Nephron (organoid): Measurements from ENCODE around the gene ZNF341.

Experiments
- H3K27ac Mint-ChIP-seq, 3 experiments: 2 replicates each; pipeline ENCODE4 v1.8.0; 2020; ENCODE audit warnings: mixed read lengths in 3 of 3, mild to moderate bottlenecking in 2 of 3, moderate library complexity in 1 of 3
- H3K27me3 Mint-ChIP-seq: 2 replicates; pipeline ENCODE4 v1.8.0; 2021; ENCODE audit warnings: low read depth, mild to moderate bottlenecking, moderate library complexity, mixed read lengths
- H3K36me3 Mint-ChIP-seq: 2 replicates; pipeline ENCODE4 v1.8.0; 2020; ENCODE audit warnings: low read depth, mixed read lengths
- H3K4me1 Mint-ChIP-seq: 2 replicates; pipeline ENCODE4 v1.8.0; 2020; ENCODE audit warnings: mixed read lengths
- H3K4me3 Mint-ChIP-seq, 3 experiments: 2 replicates each; pipeline ENCODE4 v1.8.0; 2020; ENCODE audit warnings: mild to moderate bottlenecking in 3 of 3, mixed read lengths in 3 of 3, moderate library complexity in 2 of 3
- H3K9me3 Mint-ChIP-seq: 2 replicates; pipeline ENCODE4 v1.8.0; 2020; ENCODE audit warnings: mixed read lengths
- CTCF ChIP-seq, 3 experiments: fragments of 200-600 bp; sonication (generic); IDR thresholded peaks; one replicate each; pipeline ENCODE4 v1.5.0; 2021; ENCODE audit warnings: antibody characterized with exemption in 3 of 3; ENCODE audit not compliant: unreplicated experiment in 3 of 3

ZNF341 gene

GRCh38 chr20:33810885-33811775, 79.3 kb downstream of the ZNF341 start, which contains the start of gene CHMP4B:
TSS of gene CHMP4B (plus strand) at chr20:33811348. CDS start at chr20:33811469, 121 bp downstream.
- peak within 1 kb of the TSS; percentile 90 to 98 (median 95) for H3K27ac Mint-ChIP-seq
- H3K36me3 Mint-ChIP-seq, result peaks cover 8% of the 10 kb centered on the region
- no peaks in the 10 kb centered on the region for H3K9me3 Mint-ChIP-seq
- H3K4me1 Mint-ChIP-seq, result peaks cover 22% of the 10 kb centered on the region
- peak within 1 kb of the TSS; percentile 94 to 99 (median 98) for H3K4me3 Mint-ChIP-seq
- no peak for TF ChIP-seq CTCF (IDR thresholded peaks at IDR 0.05; ENCODE audit: unreplicated experiment in 3 of 3)
- no peaks in the 10 kb centered on the region for H3K27me3 Mint-ChIP-seq

- Mint-ChIP-seq H3K9me3 (no peaks in the 10 kb centered on the region), H3K4me1 (peaks cover 22% of the 10 kb centered on the region), H3K27me3 (no peaks in the 10 kb centered on the region), H3K4me3 (peak overlapping the region; percentile 94 to 99 (median 98)), H3K36me3 (peaks cover 8% of the 10 kb centered on the region), H3K27ac (peak overlapping the region; percentile 90 to 98 (median 95))
- no peak for TF ChIP-seq CTCF (IDR thresholded peaks at IDR 0.05; ENCODE audit: unreplicated experiment in 3 of 3)
Measured at GRCh38 chr20:33811776-33812151, 80.0 kb downstream of the ZNF341 start.

- Mint-ChIP-seq H3K27me3 (no peaks in the 10 kb centered on the region), H3K27ac (peak overlapping the region; percentile 90 to 98 (median 95)), H3K4me1 (peaks cover 25% of the 10 kb centered on the region)
Measured at GRCh38 chr20:33812152-33812849, 80.5 kb downstream of the ZNF341 start.

GRCh38 chr20:33812908-33813462, 81.2 kb downstream of the ZNF341 start:
- Mint-ChIP-seq H3K27ac (peak overlapping the region; percentile 90 to 98 (median 95)), H3K27me3 (no peaks in the 10 kb centered on the region), H3K36me3 (peaks cover 8% of the 10 kb centered on the region), H3K9me3 (no peaks in the 10 kb centered on the region), H3K4me3 (peak overlapping the region; percentile 94 to 99 (median 98)), H3K4me1 (peaks cover 32% of the 10 kb centered on the region)
- no peak for TF ChIP-seq CTCF (IDR thresholded peaks at IDR 0.05; ENCODE audit: unreplicated experiment in 3 of 3)

More at GRCh38 chr20:33812152-33812849, 80.5 kb downstream of the ZNF341 start:
- Mint-ChIP-seq H3K36me3 (peaks cover 8% of the 10 kb centered on the region), H3K9me3 (no peaks in the 10 kb centered on the region), H3K4me3 (peak overlapping the region; percentile 94 to 99 (median 98))
- no peak for TF ChIP-seq CTCF (IDR thresholded peaks at IDR 0.05; ENCODE audit: unreplicated experiment in 3 of 3)

- H3K9me3 Mint-ChIP-seq, result no peaks in the 10 kb centered on the region
- H3K36me3 Mint-ChIP-seq, result peaks cover 8% of the 10 kb centered on the region
- H3K27me3 Mint-ChIP-seq, result no peaks in the 10 kb centered on the region
- H3K4me3 Mint-ChIP-seq, result peak overlapping the region; percentile 9 to 99 (median 94)
- H3K4me1 Mint-ChIP-seq, result peaks cover 40% of the 10 kb centered on the region
- no peak for TF ChIP-seq CTCF (IDR thresholded peaks at IDR 0.05; ENCODE audit: unreplicated experiment in 3 of 3)
- H3K27ac Mint-ChIP-seq, result peak overlapping the region in 2 of 3 experiments; percentile 37 to 58
Measured at GRCh38 chr20:33814238-33814712, 82.5 kb downstream of the ZNF341 start.
